Measurements from ENCODE around the gene DGKA.

DNA sequence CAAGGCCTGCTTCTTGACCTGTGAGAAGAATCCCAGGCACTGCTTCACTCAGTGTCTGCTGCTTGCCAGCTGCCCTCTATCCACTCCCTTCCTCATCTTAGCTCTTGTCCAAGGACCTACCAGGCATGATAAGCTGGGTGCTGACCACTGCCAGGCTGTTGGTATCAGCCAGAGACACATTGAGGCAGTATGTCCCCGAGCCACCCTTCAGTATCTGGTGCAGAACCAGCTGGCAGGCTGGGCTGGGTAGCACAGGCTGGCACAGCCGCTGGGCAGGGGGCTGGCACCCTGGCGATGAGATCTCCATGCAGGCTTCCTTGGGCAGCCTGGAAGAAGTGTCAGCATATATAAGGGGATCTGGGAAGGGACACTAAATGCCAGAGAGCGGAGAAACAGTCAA lies 24.4 kb downstream of the DGKA start:
- TF ChIP-seq POLR2AphosphoS5 (IDR thresholded peaks at IDR 0.05; ENCODE audit: low read depth, low read length), result no peak
- TF ChIP-seq POLR2A (IDR thresholded peaks at IDR 0.05; ENCODE audit: low read depth, low read length), result no peak

All from GM12892 (cell line).